Testis (tissue), 3 donors: ENCODE measurements around the gene NSUN2. TPM values are rescaled to one million over a fixed set of nuclear protein-coding genes. Genes with fewer than 3 reads are reported as not detected.

Experiments
- DNase-seq: peaks from one replicate; pipeline ENCODE4 v3.0.0-alpha.2; 2019
- H3K27ac ChIP-seq, 2 donors: fragments of 200-600 bp; sonication (generic); one replicate each; pipeline ENCODE4 v1.5.1; 2019
- H3K27me3 ChIP-seq: fragments of 200-600 bp; sonication (generic); one replicate; pipeline ENCODE4 v1.5.1; 2019
- H3K36me3 ChIP-seq: fragments of 200-600 bp; sonication (generic); one replicate; pipeline ENCODE4 v1.5.1; 2017; ENCODE audit warnings: low read depth; ENCODE audit errors: missing control alignments
- H3K4me1 ChIP-seq: fragments of 200-600 bp; sonication (generic); one replicate; pipeline ENCODE4 v1.5.1; 2019
- H3K4me3 ChIP-seq, 2 donors: fragments of 200-600 bp; sonication (generic); one replicate each; pipeline ENCODE4 v1.5.1; 2017 to 2019
- H3K9me3 ChIP-seq: fragments of 200-600 bp; sonication (generic); one replicate; pipeline ENCODE4 v1.5.1; 2017
- CTCF ChIP-seq, 3 experiments: fragments of 450-650 bp in 2 of 3; fragments of 200-600 bp in 1 of 3; sonication (generic) in 1 of 3; IDR thresholded peaks; one replicate each; pipeline ENCODE4 v1.5.1; 2016 to 2019; ENCODE audit warnings: antibody characterized with exemption in 3 of 3, mild to moderate bottlenecking in 2 of 3, moderate library complexity in 1 of 3
- POLR2A ChIP-seq: fragments of 450-650 bp; IDR thresholded peaks from one replicate; pipeline ENCODE4 v1.6.1; 2017; ENCODE audit warnings: antibody characterized with exemption, mild to moderate bottlenecking, moderate library complexity
- WGBS, 2 donors: methylation state at CpG; one replicate each; pipeline ENCODE4 v1.1.5; 2018; 5-methylcytosine and 5-hydroxymethylcytosine counted together
- intact Hi-C: fragments of 100-400 bp; cut with DNase I; formaldehyde crosslinking; loops from one replicate; pipeline ENCODE4 v1.15.1; 2023; ENCODE audit warnings: low total_unique reads
- polyA plus RNA-seq: library from polyadenylated mRNA; stranded (reverse); fragments of 350-450 nt; fragmentation: Illumina TruSeq; extraction: RNeasy Lipid Tissue Mini Kit (QIAGEN cat#74804); gene quantifications from one replicate; pipeline ENCODE4 v1.2.3, GENCODE V29; 2014; ENCODE audit warnings: low read depth, low replicate concordance; ENCODE audit not compliant: insufficient read depth
- total RNA-seq, 2 donors: library from RNA; depleted of rRNA; stranded (reverse); fragments of >200 nt; gene quantifications; one replicate each; pipeline ENCODE4 v1.2.3, GENCODE V29; 2016

Gene NSUN2
- total and polyA plus RNA-seq, 3 donors from 2014 or later, result 51.6 to 80.1 (median 66.7) TPM

DNA sequence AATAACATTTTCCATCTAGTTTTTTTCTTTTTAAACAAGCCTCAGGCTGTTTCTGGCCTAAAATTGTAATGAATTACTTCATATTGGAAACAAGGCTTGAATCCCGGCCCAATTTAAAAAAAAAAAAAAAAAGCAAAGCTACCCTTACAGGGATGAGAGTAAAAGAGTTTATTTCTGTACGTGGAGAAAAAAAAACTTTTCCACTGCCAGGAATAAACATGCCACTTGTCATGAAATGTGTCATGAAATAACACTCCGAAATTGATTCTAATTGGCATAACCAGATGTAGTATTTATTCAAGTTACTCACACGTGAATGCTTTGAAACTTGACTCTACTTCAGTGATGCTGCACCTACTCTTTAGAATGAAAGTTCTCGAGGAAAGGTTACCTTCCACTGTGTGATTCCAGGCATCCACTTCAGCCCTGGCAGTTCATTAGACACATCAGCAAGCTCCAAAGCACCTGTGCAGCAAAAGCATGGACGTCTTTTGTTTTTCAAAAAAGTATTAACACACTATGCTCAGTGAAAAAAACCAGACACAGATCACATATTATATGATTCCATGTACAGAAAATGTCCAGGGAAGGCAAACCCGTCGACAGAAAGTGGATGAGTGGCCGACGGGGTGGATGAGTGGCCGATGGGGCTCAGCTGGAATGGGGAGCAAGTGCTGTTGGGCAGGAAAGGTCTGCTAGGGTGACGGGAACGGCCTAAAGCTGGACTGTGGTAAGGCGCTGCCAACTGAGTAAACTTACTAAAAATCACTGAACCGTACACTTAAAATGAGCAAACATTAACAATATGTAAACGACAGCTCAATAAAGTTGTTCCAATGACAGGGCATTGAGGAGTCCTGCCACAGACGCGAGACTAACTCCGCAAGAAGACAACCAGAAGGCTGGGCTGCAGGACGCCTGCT is 21.2 kb downstream of the NSUN2 start:
- no peak overlapping the region for H3K27ac ChIP-seq
- H3K27me3 ChIP-seq, result no peaks in the 10 kb centered on the region
- intact Hi-C loops, result no loop called here
- no peak for DNase-seq
- H3K4me3 ChIP-seq, result no peak overlapping the region
- 87% methylated on average over 20 of the region's 20 CpGs for WGBS, 2 donors
- TF ChIP-seq POLR2A, result no peak
- no peak for TF ChIP-seq CTCF (IDR thresholded peaks at IDR 0.05)
- no peaks in the 10 kb centered on the region for H3K36me3 ChIP-seq
- no peaks in the 10 kb centered on the region for H3K4me1 ChIP-seq
- H3K9me3 ChIP-seq, result no peaks in the 10 kb centered on the region

GRCh38 chr5:6608016-6608415 is 24.8 kb downstream of the NSUN2 start:
- Histone ChIP-seq H3K27me3 (no peaks in the 10 kb centered on the region), H3K4me1 (no peaks in the 10 kb centered on the region), H3K4me3 (no peak overlapping the region), H3K27ac (no peak overlapping the region), H3K36me3 (no peaks in the 10 kb centered on the region), H3K9me3 (no peaks in the 10 kb centered on the region)
- DNase-seq, result no peak
- WGBS, 2 donors, result 90 to 95% methylated on average over 3 of the region's 3 CpGs
- TF ChIP-seq POLR2A (no peak), CTCF (IDR thresholded peaks at IDR 0.05) (no peak)
- intact Hi-C loops, result no loop called here

DNA sequence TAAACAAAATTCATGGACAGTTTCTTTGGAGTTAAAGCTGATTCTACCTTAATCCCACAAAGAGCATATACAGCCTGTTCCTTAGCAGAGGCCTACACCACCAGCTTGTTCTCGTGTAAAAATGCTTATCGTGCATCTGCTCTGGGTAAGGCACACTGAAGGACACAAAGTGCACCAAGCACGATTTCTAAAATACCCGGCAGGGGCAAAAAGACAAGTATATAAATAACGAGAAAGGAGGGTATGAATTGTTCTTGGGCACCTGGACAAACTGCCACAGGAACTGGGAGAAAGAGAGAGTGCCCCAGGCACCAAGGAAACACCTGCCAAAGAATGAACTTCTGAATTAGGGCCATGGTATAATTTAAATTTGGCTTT is 25.3 kb downstream of the NSUN2 start:
- Histone ChIP-seq H3K4me1 (no peaks in the 10 kb centered on the region), H3K27me3 (no peaks in the 10 kb centered on the region), H3K9me3 (no peaks in the 10 kb centered on the region), H3K36me3 (no peaks in the 10 kb centered on the region), H3K27ac (no peak overlapping the region), H3K4me3 (no peak overlapping the region)
- 84 to 88% methylated on average over 5 of the region's 5 CpGs for WGBS, 2 donors
- DNase-seq, result no peak
- TF ChIP-seq POLR2A (no peak), CTCF (IDR thresholded peaks at IDR 0.05) (no peak)
- intact Hi-C loops, result no loop called here

DNA sequence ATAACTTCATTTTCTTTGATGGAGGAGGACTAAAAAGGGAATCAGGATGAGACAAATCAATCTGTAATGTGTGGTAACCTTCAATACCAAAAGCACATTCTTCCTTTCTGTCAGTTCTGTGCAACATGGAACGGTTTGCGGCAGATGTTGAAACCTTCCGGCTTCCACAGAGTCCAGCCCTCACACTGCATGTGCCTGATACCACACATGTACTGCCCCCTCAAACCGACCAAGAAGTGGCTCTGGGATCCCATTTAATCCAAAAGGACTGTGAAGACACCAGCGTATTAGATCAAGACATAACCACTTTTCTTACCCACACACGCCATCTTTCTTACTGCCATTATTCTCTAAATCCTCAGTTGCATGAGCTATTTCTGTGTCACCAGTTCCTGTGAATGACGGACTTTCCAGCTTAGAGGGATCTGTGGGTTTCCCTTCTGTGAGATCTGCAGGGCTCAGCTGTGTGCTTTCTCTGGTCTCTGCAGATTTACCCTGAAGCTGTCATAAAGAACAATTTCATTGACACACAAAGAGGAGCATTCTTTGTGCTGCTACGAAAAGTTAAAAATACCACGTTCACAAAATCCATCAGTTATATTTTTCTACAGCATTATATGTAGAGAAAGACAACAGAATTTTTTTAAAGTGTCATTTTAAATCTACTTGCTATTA is 25.8 kb downstream of the NSUN2 start:
- Histone ChIP-seq H3K4me3 (no peak overlapping the region), H3K9me3 (no peaks in the 10 kb centered on the region), H3K4me1 (no peaks in the 10 kb centered on the region), H3K27ac (no peak overlapping the region), H3K27me3 (no peaks in the 10 kb centered on the region), H3K36me3 (no peaks in the 10 kb centered on the region)
- no peak for DNase-seq
- 89 to 95% methylated on average over 9 of the region's 9 CpGs for whole genome bisulfite sequencing, 2 donors
- TF ChIP-seq POLR2A (no peak), CTCF (IDR thresholded peaks at IDR 0.05) (no peak)
- intact Hi-C loops, result no loop called here
